GM20431 (cell line): ENCODE results near the gene TUT4.

Source experiments
- in situ Hi-C: fragments of 300-500 bp; cut with MseI, MboI; formaldehyde crosslinking; loops from one replicate; pipeline ENCODE4 v1.15.0; 2020; ENCODE audit warnings: low sequenced_read_pairs; ENCODE audit not compliant: unreplicated experiment

The TUT4 gene

GRCh38 chr1:52482326-52483004 is 70.4 kb downstream of the TUT4 start:
- in situ Hi-C loops: no loop called here

- in situ Hi-C loops: no loop called here
Measured at GRCh38 chr1:52479076-52479475, 73.8 kb downstream of the TUT4 start.

DNA sequence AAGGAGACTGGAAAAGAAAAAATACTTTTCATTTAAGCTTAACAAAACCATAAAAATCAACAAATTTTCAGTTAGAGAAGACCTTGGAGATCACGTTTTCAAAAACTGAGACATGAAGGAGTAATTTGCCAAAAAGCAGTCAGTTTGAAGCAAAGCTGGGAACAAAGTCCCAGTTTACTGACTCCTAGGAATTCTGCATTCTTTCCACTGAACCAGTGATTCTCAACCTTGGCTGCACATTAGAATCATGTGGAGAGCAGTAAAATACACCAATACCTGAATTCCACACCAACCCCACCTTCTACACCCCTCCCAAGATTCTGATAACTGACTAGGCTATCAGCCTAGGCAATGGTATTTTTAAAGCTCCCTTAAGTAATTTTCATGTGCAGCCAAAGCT is 75.0 kb downstream of the TUT4 start:
- in situ Hi-C loops: no loop called here

DNA sequence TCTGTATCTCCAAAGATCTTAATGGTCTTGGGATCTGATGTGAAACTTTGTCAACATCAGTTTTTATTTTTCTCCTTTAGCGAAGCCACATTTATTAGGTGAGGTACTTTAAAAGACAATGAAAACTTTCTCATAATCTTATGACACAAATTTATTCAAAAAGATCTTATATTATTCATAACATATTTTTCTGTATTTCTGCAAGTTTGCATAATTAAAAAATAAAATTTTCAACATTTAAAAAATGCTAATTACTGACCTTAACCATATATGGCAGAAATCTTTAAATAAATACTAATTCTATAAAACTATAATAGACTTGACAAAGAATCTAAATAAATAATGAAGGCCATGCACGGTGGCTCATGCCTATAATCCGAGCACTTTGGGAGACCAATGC is 75.9 kb downstream of the TUT4 start:
- in situ Hi-C loops: no loop called here

- in situ Hi-C loops: no loop called here
Measured at GRCh38 chr1:52474807-52475206, 78.1 kb downstream of the TUT4 start.

GRCh38 chr1:52473039-52473438 is 79.9 kb downstream of the TUT4 start:
- in situ Hi-C loops: no loop called here

GRCh38 chr1:52472384-52472783 is 80.5 kb downstream of the TUT4 start:
- in situ Hi-C loops: no loop called here

DNA sequence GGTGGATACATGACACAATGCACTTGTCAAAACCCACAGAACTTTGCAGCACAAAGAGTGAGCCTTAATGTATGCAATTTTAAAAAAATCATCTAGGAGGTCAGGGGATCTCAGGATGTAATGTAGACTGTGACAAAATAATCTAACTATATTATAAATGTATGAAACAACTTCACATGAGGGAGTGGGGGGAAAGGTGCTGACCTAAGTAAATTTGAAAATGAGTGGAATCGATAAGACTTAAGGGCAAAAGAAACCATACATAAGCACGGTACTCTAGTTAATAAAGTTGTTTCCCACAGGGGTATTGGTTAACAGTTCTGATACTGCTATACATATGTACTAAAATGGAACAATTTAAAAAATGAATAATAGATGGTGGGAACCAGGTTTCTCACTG is 83.8 kb downstream of the TUT4 start:
- in situ Hi-C loops: no loop called here

DNA sequence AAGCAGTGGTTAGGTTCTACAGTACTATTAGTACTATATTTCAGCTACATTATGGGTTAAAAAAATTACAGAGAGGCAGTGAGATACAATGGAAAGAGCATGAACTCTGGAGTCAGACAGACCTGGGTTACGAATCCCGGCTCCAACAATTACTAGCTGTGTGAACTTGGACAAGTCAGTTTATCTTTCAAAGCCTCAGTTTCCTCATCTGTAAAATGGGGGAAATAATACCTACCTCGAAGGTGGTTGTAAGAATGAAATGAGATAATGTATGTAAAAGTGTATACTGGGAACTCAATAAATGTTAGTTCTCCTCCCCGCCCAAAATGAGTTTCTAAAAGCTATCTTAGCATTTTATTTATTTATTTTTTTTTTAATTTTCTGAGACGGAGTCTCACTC is 89.0 kb downstream of the TUT4 start:
- in situ Hi-C loops: no loop called here

GRCh38 chr1:52461821-52462220 is 91.1 kb downstream of the TUT4 start:
- in situ Hi-C loops: no loop called here

GRCh38 chr1:52460694-52461093 is 92.2 kb downstream of the TUT4 start:
- in situ Hi-C loops: no loop called here

DNA sequence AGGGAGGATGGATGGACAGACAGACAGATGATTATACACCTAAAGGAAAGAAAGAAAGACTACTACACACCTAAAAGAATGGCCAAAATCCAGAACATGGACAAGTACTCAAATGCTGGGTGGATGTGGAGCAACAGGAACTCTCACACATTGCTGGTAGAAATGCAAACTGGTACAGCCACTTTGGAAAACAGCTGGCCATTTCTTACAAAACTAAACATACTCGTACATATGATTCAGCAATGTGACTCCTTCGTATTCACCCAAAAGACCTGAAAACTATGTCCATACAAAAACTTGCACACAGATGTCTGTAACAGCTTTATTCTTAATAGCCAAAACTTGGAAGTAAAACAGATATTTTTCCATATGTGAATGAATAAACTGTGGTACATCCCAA is 97.2 kb downstream of the TUT4 start:
- in situ Hi-C loops: no loop called here

DNA sequence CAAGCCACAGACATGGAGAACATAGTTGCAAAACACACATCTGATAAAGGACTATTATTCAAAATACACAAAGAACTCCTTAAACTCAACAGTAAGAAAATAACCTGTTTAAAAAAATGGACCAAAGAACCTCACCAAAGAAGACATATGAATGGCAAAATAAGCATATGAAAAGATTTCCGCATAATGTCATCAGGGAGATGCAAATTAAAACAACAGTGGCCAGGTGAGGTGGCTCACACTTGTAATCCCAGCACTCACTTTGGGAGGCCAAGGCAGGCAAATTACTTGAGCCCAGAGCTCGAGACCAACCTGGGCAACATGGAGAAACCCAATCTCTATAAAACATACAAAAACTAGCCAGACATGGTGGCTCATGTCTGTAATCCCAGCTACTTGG is 98.1 kb downstream of the TUT4 start:
- in situ Hi-C loops: no loop called here

DNA sequence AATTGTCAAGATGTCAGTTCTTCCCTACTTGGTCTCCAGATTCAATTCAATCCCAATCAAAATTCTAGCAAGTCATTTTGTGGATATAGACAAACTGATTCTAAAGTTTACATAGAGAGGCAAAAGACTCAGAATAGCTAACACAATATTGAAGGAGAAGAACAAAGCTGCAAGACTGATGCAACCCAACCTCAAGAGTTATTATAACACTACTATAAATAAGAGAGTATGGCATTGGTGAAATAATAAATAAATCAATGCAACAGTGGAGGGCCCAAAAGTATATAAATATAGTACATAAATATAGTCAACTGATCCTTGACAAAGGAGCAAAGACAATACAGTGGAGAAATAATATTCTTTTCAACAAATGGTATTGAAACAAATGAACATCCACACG is 98.8 kb downstream of the TUT4 start:
- in situ Hi-C loops: no loop called here

DNA sequence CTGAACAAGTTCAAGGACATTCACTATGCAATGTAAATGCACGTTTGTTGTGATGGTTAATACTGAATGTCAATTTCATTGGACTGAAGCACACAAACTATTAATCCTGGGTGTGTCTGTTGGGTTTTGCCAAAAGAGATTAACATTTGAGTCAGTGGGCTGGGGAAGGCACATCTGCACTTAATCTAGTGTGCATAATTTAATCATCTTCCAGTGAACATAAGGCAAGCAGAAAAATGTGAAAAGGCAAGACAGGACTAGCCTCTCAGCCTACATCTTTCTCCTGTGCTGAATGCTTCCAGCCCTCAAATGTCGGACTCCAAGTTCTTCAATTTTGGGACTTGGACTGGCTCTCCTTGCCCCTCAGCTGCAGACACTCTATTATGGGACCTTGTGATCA is 108.4 kb downstream of the TUT4 start:
- in situ Hi-C loops: no loop called here

GRCh38 chr1:52439976-52440375 is 112.9 kb downstream of the TUT4 start:
- in situ Hi-C loops: no loop called here

- in situ Hi-C loops: no loop called here
Measured at GRCh38 chr1:52436817-52437216, 116.1 kb downstream of the TUT4 start.

DNA sequence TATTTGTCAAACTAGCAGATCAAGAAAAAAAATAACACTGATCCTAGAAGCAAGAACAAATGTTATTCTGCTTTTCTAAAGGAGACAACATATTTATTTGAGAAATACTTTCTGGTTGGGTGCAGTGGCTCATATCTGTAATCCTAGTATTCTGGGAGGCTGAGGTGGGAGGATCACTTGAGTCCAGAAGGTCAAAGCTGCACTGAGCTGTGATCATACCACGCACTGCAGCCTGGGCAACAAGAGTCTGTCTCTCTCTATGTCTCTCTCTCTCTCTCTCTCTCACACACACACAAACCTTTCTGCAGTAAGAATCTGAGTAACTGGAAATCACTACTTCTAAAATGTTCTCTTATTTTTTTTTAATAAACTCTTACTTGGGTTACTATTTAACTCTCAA is 117.2 kb downstream of the TUT4 start:
- in situ Hi-C loops: no loop called here

DNA sequence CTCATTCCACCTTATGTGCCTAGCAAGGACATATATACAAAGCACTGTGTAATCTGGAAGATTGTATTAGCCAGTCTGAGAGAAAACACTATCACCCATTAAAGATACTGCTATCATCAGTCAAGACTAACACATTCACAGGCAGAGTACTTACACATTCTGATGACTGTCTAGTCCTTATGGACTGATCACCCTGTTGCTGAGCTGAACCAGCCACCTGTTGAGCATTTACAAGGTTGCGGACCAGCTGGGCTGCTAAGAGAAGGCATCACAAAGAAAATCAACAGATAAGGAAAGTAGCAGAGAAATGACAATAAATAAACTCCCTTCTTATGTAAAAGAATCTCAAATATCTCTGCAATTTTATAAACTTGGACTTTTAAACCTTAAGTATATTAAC is 117.7 kb downstream of the TUT4 start:
- in situ Hi-C loops: no loop called here

- in situ Hi-C loops: no loop called here
Measured at GRCh38 chr1:52432807-52433206, 120.1 kb downstream of the TUT4 start.

- in situ Hi-C loops: no loop called here
Measured at GRCh38 chr1:52427152-52427551, 125.7 kb downstream of the TUT4 start.

- in situ Hi-C loops: no loop called here
Measured at GRCh38 chr1:52426371-52426770, 126.5 kb downstream of the TUT4 start.

DNA sequence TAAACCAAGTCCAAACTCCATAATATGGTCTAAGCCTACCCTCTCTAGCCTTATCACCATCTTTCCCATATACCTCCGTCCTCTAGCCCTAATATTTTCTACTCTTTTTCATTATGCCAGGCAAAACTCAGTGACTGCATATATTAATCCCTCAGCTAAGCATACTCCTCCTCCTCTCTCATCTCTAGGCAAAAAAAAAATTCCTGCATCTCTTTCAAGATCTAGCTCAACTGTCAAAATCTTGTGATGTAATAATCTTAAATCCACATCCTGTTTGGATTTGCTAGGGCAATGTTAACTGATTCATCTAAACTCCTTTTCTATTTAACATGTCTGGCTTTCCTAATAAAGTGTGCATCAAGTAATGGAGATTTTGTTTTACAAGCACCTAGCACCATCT is 128.1 kb downstream of the TUT4 start:
- in situ Hi-C loops: no loop called here
